Calu3 (cell line): ENCODE measurements around the gene HESX1. TPM values are rescaled to one million over a fixed set of nuclear protein-coding genes. Genes with fewer than 3 reads are reported as not detected.

Experiments used
- BruUV-seq: library from RNA; stranded (reverse); fragments of 400-500 nt; replicated peaks from 2 replicates; lab custom pipeline; 2021; lab: Mats Ljungman, UMichigan
- CTCF ChIA-PET: fragments of 300-600 bp; sonication (Branson Sonifier 250); formaldehyde crosslinking; loops from one replicate; lab custom pipeline; 2022; ENCODE audit warnings: antibody characterized with exemption; lab: Charles Lee
- DNase-seq: peaks from one replicate; pipeline ENCODE4 v3.0.0; 2022
- H3K27ac Mint-ChIP-seq: one replicate; pipeline ENCODE4 v1.8.0; 2022; ENCODE audit warnings: mixed read lengths; ENCODE audit not compliant: unreplicated experiment
- H3K27me3 Mint-ChIP-seq: one replicate; pipeline ENCODE4 v1.8.0; 2022; ENCODE audit warnings: mixed read lengths; ENCODE audit not compliant: unreplicated experiment
- H3K36me3 Mint-ChIP-seq: one replicate; pipeline ENCODE4 v1.8.0; 2022; ENCODE audit warnings: mild to moderate bottlenecking, moderate library complexity, mixed read lengths; ENCODE audit not compliant: insufficient read depth, unreplicated experiment
- H3K4me1 Mint-ChIP-seq: one replicate; pipeline ENCODE4 v1.8.0; 2022; ENCODE audit warnings: mild to moderate bottlenecking, low read depth, mixed read lengths; ENCODE audit not compliant: unreplicated experiment
- H3K4me3 Mint-ChIP-seq: one replicate; pipeline ENCODE4 v1.8.0; 2022; ENCODE audit warnings: mild to moderate bottlenecking, low read depth, moderate library complexity, mixed read lengths; ENCODE audit not compliant: unreplicated experiment
- H3K9me3 Mint-ChIP-seq: one replicate; pipeline ENCODE4 v1.8.0; 2022; ENCODE audit warnings: low read depth, mixed read lengths; ENCODE audit not compliant: unreplicated experiment
- intact Hi-C: fragments of 100-400 bp; cut with micrococcal nuclease; formaldehyde crosslinking; loops from one replicate; pipeline ENCODE4 v1.10.0; 2022; ENCODE audit not compliant: unreplicated experiment
- total RNA-seq: library from RNA; stranded (reverse); gene quantifications from 2 replicates; pipeline ENCODE4 v1.2.3, GENCODE V29; 2022
- TF ChIP-seq, protein P1 (sequence below): fragments of 200-600 bp; IDR thresholded peaks from one replicate; pipeline ENCODE4 v1.8.0; 2022; ENCODE audit warnings: antibody characterized with exemption; ENCODE audit not compliant: unreplicated experiment

The HESX1 gene
- total RNA-seq, 1 experiment from 2014 or later: 0.78 TPM

DNA sequence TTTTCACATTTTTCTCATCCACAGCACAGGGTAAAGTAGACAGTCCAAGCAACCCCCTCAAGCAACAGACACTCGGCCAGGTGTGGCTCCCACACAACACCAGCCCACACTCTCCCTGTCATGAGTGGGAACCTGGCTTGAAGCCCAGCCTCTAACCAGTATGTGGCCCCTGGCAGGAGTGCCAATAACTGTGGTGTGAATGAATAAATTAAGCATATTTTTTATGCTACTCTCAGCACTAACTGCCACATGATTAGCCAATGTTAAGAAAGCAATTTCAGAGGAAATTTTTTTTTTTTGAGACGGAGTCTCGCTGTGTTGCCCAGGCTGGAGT, 44.5 kb downstream of the HESX1 start:
- H3K4me1 Mint-ChIP-seq: no peaks in the 10 kb centered on the region
- no peak overlapping the region for H3K4me3 Mint-ChIP-seq
- CTCF ChIA-PET: no interaction called here
- TF ChIP-seq, protein P1, sequence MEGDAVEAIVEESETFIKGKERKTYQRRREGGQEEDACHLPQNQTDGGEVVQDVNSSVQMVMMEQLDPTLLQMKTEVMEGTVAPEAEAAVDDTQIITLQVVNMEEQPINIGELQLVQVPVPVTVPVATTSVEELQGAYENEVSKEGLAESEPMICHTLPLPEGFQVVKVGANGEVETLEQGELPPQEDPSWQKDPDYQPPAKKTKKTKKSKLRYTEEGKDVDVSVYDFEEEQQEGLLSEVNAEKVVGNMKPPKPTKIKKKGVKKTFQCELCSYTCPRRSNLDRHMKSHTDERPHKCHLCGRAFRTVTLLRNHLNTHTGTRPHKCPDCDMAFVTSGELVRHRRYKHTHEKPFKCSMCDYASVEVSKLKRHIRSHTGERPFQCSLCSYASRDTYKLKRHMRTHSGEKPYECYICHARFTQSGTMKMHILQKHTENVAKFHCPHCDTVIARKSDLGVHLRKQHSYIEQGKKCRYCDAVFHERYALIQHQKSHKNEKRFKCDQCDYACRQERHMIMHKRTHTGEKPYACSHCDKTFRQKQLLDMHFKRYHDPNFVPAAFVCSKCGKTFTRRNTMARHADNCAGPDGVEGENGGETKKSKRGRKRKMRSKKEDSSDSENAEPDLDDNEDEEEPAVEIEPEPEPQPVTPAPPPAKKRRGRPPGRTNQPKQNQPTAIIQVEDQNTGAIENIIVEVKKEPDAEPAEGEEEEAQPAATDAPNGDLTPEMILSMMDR: no peak
- H3K36me3 Mint-ChIP-seq: no peaks in the 10 kb centered on the region
- no TSS peak for BruUV-seq
- peaks cover 22% of the 10 kb centered on the region for H3K27me3 Mint-ChIP-seq
- H3K27ac Mint-ChIP-seq: no peak overlapping the region
- intact Hi-C loops: no loop called here
- DNase-seq: no peak
- no peaks in the 10 kb centered on the region for H3K9me3 Mint-ChIP-seq

DNA sequence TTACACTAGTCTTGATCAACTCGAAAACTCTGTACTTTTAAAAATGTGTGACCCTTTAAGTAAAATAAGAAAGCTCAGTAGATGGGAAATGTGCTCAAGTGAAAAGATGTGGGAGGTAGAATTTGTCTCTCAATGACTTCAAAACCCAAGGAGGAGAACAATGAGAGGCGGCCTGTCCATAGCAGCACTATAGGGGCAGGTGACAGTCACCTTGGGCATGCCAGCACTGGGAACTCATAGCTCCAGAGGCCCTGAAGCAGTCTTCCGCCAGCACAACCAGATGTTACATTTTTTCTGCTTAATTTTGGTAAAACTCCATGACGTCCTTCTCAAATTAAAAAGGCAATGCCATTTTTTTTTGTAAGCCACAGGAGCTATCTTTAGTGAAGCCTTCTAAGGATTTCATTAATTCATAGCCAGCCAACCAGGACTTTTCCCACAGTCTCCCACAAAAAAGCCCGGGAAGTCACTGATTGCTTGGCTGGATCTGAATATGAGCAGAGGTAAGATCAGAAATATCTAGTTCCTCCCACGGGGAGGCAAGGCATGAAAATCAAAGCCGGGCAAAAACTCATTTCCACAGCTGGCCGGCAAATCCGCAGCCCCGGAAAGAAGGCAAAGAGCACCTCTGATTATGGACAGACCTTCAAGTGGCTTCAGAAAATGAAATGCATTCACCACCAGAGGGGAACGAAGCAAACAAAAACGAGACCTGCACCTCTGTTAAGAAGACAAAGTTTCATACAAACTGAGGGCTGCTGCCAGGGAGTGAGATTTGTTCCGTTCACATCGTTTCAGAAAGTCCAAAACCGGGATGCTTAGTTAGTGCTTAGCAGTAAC, 45.1 kb downstream of the HESX1 start:
- H3K4me3 Mint-ChIP-seq: no peak overlapping the region
- no TSS peak for BruUV-seq
- CTCF ChIA-PET: no interaction called here
- TF ChIP-seq, protein P1: no peak
- no peaks in the 10 kb centered on the region for H3K36me3 Mint-ChIP-seq
- peaks cover 16% of the 10 kb centered on the region for H3K27me3 Mint-ChIP-seq
- DNase-seq: no peak
- H3K9me3 Mint-ChIP-seq: no peaks in the 10 kb centered on the region
- no peak overlapping the region for H3K27ac Mint-ChIP-seq
- no peaks in the 10 kb centered on the region for H3K4me1 Mint-ChIP-seq
- intact Hi-C loops: no loop called here

DNA sequence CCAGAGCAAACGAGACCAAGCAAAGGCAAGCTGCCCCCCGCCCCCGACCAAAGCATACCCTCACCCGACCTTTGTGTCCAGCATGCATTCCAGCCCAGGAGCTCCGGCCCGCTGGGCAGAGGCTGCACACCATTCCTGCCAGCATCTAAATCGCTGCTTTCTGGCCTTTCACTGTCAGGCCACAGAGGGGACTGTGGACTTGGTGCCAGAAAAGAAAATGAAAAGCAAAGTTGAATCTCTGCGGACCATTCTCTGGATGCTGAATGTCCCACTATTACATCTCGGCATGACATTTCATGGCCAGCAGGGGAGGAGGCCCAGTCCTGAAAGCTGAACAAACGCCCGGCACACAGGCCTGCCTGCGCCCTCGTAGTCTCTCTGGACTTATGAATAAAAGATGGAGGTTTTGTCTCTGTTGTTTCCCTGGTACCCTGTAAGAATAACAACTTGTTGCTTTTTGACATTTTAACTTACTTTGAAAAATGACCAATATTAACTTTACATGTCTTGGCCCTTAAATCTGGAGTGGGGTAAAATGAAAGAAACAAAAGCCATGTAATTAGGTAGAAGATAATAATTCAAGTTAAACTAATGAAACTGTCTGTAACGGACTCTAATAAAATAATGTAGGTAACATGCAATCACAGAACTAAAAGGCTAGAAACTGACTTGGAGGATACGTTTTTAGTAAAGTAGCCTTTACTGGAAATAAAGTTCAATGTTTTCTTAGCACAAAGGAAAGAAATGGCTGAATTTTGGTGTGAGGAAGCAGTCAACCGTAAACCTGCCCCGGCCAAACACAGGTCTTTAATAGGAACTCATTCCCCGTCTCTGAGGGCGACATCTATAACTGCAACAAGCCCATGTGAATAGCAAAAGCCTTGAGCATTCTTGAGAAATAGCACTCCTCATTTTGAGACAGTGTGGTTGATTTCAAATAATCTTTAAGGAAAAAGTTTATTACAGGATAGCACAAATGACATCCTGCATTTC, 47.3 kb downstream of the HESX1 start:
- no peak for DNase-seq
- CTCF ChIA-PET: no interaction called here
- peaks cover 12% of the 10 kb centered on the region for H3K27me3 Mint-ChIP-seq
- H3K9me3 Mint-ChIP-seq: no peaks in the 10 kb centered on the region
- no peak overlapping the region for H3K27ac Mint-ChIP-seq
- TF ChIP-seq, protein P1: no peak
- no peak overlapping the region for H3K4me3 Mint-ChIP-seq
- BruUV-seq: no TSS peak
- intact Hi-C loops: no loop called here
- H3K36me3 Mint-ChIP-seq: no peaks in the 10 kb centered on the region
- no peaks in the 10 kb centered on the region for H3K4me1 Mint-ChIP-seq

DNA sequence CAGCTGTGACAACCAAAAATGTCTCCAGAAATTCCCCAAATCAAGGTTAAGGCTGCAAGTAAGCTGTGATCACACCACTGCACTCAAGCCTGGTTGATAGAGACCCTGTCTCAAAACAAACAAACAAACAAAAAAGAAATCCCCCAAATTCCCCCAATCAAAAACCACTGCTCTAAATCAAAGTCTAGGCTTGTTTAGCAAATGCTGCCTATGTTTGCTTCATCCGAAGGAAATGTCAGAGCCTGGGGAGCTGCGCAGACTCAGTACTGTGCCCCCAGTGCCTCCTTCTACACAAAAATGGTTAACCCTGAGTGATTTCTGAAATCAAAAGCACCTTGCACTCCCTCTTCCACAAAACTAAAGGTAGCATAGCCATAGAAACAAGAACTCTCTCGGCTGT, 48.0 kb downstream of the HESX1 start:
- intact Hi-C loops: no loop called here
- H3K27ac Mint-ChIP-seq: no peak overlapping the region
- H3K9me3 Mint-ChIP-seq: no peaks in the 10 kb centered on the region
- H3K27me3 Mint-ChIP-seq: peaks cover 7% of the 10 kb centered on the region
- BruUV-seq: no TSS peak
- no peak for DNase-seq
- no peak overlapping the region for H3K4me3 Mint-ChIP-seq
- H3K36me3 Mint-ChIP-seq: no peaks in the 10 kb centered on the region
- CTCF ChIA-PET: no interaction called here
- TF ChIP-seq, protein P1: no peak
- no peaks in the 10 kb centered on the region for H3K4me1 Mint-ChIP-seq
